ENCODE results near the gene ATXN1.
A peak's percentile ranks its signal among the peaks of the same experiment; 100 is the strongest.

The ATXN1 gene

DNA sequence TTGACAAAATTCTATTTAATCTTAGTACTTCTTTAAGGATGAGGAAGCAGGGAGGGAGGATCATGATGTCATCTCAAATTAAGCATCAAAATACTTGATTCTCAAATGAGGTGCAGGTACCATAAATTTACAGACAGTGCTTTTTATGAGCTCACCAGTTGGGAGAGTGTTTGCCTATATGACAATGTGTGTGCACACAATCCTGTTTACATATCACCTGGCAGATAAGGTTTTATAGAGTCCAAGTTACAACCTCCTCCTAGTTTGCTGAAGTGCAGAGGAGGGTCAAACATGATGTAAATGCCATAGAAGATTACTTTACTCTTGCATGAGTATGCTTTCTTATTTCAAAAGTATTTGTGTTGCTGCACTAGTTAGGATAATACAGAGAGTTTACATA lies 6.4 kb downstream of the ATXN1 start:
- TF ChIP-seq, protein P1, sequence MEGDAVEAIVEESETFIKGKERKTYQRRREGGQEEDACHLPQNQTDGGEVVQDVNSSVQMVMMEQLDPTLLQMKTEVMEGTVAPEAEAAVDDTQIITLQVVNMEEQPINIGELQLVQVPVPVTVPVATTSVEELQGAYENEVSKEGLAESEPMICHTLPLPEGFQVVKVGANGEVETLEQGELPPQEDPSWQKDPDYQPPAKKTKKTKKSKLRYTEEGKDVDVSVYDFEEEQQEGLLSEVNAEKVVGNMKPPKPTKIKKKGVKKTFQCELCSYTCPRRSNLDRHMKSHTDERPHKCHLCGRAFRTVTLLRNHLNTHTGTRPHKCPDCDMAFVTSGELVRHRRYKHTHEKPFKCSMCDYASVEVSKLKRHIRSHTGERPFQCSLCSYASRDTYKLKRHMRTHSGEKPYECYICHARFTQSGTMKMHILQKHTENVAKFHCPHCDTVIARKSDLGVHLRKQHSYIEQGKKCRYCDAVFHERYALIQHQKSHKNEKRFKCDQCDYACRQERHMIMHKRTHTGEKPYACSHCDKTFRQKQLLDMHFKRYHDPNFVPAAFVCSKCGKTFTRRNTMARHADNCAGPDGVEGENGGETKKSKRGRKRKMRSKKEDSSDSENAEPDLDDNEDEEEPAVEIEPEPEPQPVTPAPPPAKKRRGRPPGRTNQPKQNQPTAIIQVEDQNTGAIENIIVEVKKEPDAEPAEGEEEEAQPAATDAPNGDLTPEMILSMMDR (IDR thresholded peaks at IDR 0.05): no peak
- Histone ChIP-seq H3K27ac (peak overlapping the region; percentile 15 to 91), H3K36me3 (no peaks in the 10 kb centered on the region), H3K9me3 (no peaks in the 10 kb centered on the region), H3K27me3 (no peaks in the 10 kb centered on the region), H3K4me1 (peaks cover 0 to 77% (median 41%) of the 10 kb centered on the region in 4 donors), H3K4me3 (no peak overlapping the region)
- DNase-seq: no peak
- intact Hi-C loops (cut with DNase I; ENCODE audit: low total_unique reads): loop anchor here (10.0 kb wide), 2 partner anchors 70 to 240 kb away; no protein-coding TSS in a partner anchor

DNA sequence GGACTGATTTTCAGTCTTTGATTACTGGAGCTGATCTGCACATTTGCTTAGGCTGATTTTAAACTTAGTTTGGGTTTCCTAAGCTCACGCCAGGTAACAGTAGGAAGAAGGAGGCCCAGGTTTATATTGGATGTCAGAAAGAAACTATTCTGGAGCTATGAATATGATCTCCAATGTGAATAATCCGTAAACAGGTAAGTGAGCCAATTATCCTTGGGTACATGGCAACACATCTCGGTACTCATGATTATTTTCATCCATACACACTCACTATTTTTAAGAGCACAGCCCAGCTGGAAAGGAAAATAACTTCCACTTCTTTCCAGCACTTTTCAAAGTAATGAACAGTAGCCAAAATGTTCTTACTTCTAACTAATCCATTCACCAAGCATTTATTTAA lies 7.0 kb downstream of the ATXN1 start:
- Histone ChIP-seq H3K27me3 (no peaks in the 10 kb centered on the region), H3K36me3 (no peaks in the 10 kb centered on the region), H3K4me1 (peaks cover 0 to 83% (median 44%) of the 10 kb centered on the region in 4 donors), H3K4me3 (no peak overlapping the region), H3K27ac (peak overlapping the region; percentile 15 to 91), H3K9me3 (no peaks in the 10 kb centered on the region)
- no peak for DNase-seq
- TF ChIP-seq, protein P1 (IDR thresholded peaks at IDR 0.05): no peak
- intact Hi-C loops (cut with DNase I; ENCODE audit: low total_unique reads): loop anchor here (10.0 kb wide), 2 partner anchors 69 to 239 kb away; no protein-coding TSS in a partner anchor

DNA sequence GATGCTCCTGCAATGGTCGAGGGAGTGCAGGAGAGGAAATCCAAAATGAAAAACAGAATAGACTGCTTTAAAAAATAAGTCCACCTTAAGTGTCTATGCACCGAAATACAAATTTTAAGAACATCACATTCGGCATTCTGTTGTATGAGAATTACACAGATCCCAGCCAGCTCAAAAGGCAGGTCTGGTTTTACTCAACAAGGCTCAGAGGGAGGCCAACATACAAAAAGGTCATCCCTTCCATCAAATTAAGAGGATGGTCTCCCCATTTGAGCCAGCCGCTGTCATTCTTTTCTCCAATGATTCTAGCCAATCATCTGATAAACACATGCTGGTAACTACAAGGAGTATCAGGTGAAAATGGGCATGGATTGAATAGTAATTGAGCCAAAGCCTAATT lies 7.9 kb downstream of the ATXN1 start:
- DNase-seq: no peak
- H3K4me3 ChIP-seq: no peak overlapping the region
- H3K27ac ChIP-seq: no peak overlapping the region
- H3K27me3 ChIP-seq: no peaks in the 10 kb centered on the region
- intact Hi-C loops (cut with DNase I; ENCODE audit: low total_unique reads): loop anchor here (10.0 kb wide), 2 partner anchors 69 to 239 kb away; no protein-coding TSS in a partner anchor
- TF ChIP-seq, protein P1 (IDR thresholded peaks at IDR 0.05): no peak
- no peaks in the 10 kb centered on the region for H3K36me3 ChIP-seq
- no peaks in the 10 kb centered on the region for H3K9me3 ChIP-seq
- H3K4me1 ChIP-seq: peaks cover 0 to 81% (median 37%) of the 10 kb centered on the region in 4 donors

DNA sequence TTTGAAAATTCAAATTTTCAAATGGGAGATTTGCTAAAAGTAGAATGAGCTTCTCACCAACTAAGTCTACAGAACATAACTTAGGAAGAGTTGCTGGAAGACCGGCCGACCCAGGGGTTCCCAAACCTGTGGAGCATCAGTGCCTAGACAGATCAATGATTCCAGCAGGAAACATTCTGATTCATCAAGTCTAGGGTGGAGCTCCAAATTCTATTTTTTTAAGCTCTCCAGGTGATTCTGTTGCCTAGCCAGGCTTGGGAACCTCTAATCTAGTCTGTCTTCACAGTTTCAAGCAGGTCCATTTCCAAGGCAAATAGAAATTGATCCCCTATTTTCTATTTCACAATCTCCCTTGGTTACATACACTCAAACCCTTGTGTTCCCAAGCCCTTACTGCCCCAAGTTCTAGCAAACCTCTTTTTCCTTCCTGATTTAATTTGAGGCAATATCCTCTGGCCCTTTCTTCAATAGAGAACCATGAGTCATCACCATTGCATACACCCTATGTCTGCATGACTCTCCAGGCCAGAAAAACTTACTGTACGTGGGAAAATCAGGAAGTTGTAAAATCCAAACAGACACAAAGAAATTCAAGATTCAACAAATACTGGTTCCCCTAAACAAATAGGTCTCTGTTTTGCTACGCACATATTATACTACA lies 8.9 kb downstream of the ATXN1 start:
- peaks cover 0 to 81% (median 36%) of the 10 kb centered on the region in 4 donors for H3K4me1 ChIP-seq
- H3K4me3 ChIP-seq: no peak overlapping the region
- no peaks in the 10 kb centered on the region for H3K36me3 ChIP-seq
- no peak overlapping the region for H3K27ac ChIP-seq
- intact Hi-C loops (cut with DNase I; ENCODE audit: low total_unique reads): loop anchor here (10.0 kb wide), 2 partner anchors 68 to 238 kb away; no protein-coding TSS in a partner anchor
- H3K9me3 ChIP-seq: no peaks in the 10 kb centered on the region
- TF ChIP-seq, protein P1 (IDR thresholded peaks at IDR 0.05): no peak
- H3K27me3 ChIP-seq: no peaks in the 10 kb centered on the region
- DNase-seq: no peak

DNA sequence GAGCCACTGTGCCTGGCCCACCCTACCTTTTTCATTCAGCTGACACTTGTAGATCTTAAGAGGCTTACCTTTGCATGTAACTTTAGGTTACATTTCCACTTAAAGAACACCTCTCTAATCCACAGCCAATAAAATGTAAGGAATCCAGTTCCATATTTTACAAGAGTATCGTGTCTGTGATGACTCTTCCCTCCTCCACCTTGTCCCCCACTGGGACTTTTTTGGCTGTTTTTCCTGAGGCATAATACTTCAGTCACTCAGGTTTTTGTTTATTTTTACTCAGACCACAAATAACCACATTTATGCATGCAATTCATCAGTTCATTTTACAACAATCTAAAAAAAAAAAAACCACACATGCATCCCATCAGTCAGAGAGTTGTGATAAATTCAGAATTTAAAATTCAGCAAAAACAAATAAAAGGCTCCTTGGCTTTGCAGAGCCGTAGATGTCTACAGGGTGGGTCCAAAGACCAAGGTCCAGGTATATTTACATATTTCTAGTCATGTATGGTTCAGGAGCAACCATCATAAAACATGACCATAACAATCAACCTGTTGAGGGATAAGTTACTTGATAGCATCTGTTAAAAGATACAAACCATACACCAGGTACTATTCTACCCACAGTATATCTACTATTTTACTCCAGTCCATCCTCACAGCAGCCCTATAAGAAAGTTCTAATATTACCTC lies 9.9 kb downstream of the ATXN1 start:
- Histone ChIP-seq H3K4me3 (no peak overlapping the region), H3K4me1 (peaks cover 0 to 81% (median 39%) of the 10 kb centered on the region in 4 donors), H3K27me3 (no peaks in the 10 kb centered on the region), H3K27ac (no peak overlapping the region), H3K36me3 (no peaks in the 10 kb centered on the region), H3K9me3 (no peaks in the 10 kb centered on the region)
- TF ChIP-seq, protein P1 (IDR thresholded peaks at IDR 0.05): no peak
- no peak for DNase-seq
- intact Hi-C loops (cut with DNase I; ENCODE audit: low total_unique reads): loop anchor here (10.0 kb wide), 2 partner anchors 67 to 237 kb away; no protein-coding TSS in a partner anchor

Measured in tibial artery (tissue), 4 donors.